SIG-M5 (cell line): ENCODE results near the gene RTEL1.
"Not testable (repeated sequence)": the region's sequence is repeated elsewhere in the genome, so short reads cannot be mapped to it uniquely, and the experiment has no call there.

Experiments used
- DNase-seq: peaks from one replicate; lab custom pipeline; 2025; lab: John Stamatoyannopoulos, UW

RTEL1 gene

DNA sequence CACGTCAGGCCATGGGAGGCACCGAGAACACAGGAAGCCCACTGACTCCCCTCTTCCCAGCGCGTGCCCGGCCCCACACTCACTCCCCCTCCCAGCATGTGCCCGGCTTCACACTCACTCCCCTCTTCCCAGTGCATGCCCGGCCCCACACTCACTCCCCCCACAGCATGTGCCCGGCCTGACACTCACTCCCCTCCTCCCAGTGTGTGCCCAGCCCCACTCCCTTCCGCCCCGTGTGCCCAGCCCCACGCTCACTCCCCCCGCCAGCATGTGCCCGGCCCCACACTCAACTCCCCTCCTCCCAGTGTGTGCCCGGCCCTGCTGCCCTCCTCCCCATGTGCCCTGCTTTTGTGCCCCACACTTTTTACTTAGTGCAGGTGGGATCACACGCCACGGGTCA is 9.7 kb downstream of the RTEL1 start:
- no peak for DNase-seq

DNA sequence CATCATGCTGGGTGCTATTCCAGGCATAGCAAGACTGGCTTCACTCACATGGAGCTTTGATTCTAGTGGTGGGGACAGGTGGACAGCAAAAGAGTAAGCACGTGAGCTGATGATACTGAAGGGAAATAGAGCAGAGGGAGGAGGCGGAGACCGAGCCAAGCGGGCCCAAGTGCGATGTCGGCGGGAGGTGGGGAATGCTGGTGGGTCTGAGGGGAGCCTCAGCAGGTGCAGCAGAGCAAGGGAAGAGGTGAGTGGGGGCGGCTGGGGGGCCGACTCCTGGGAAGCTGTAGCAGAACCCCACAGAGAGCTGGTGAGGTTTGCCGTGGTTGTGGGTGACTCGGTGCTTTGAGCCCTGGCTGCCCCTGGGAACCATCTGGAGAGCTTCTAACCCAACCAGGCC is 10.2 kb downstream of the RTEL1 start:
- DNase-seq, result no peak

DNA sequence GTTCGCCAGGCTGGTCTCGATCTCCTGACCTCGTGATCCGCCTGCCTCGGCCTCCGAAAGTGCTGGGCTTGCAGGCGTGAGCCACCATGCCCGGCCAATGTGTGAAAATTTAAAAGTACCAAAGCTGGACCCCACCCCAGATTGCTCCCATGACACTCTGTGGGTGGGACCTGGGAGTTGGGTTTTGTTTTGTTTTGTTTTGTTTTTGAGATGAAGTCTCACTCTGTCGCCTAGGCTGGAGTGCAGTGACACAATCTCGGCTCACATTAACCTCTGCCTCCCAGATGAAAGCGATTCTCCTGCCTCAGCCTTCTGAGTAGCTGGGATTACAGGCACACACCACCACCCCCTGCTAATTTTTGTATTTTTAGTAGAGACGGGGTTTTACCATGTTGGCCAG is 13.6 kb downstream of the RTEL1 start:
- DNase-seq, result not testable (repeated sequence)

DNA sequence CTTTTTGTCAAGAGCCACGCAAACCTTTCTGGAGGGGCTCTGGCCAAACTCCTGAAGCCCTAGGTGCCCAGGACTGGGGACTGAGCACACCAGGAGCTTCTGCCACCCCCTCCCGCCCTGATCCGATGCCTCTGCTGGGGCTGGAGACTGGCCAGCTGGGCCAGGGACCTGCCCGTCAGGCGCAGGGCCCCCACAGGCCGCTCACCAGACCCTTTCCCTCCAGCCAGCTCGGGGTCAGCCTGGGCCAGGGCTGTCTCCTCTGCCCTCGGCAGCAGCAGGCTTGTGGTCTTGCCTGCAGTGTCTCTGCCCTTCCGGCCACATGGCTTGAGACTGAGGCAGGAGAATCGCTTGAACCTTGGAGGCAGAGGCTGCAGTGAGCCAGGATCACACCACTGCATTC is 14.6 kb downstream of the RTEL1 start:
- DNase-seq, result no peak

GRCh38 chr20:63673951-63674350 is 15.8 kb downstream of the RTEL1 start:
- no peak for DNase-seq

DNA sequence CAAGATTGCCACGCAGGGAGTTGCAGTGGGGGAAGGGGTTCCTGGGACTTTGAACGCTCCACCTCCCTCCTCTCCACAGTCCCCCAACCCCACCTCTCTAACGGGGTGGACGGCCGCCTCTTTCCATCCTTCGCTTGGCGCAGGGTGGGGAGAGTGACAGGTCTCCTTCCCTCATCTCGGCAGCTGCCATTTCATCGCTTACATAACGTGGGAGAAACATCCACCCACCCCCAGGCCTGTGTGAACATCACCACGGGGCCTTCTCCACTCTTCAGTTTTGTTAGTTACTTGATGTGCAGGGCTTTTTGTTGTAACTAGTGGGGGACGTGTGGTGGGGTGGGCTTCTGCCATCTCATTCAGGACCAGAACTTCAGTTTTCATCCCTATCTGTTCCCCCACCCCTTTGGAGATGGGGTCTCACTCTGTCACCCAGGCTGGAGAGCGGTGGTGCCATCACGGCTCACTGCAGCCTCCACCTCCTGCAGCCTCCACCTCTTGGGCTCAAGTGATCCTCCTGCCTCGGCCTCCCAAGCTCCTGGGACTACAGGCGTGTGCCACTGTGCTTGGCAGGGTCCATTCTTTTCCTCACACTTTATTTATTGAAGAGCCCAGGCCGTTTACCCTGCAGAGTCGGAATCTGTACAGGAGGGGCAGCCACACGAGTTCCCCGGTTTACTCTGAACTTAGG is 17.7 kb downstream of the RTEL1 start:
- no peak for DNase-seq

GRCh38 chr20:63678071-63678470 is 20.0 kb downstream of the RTEL1 start:
- DNase-seq, result no peak

DNA sequence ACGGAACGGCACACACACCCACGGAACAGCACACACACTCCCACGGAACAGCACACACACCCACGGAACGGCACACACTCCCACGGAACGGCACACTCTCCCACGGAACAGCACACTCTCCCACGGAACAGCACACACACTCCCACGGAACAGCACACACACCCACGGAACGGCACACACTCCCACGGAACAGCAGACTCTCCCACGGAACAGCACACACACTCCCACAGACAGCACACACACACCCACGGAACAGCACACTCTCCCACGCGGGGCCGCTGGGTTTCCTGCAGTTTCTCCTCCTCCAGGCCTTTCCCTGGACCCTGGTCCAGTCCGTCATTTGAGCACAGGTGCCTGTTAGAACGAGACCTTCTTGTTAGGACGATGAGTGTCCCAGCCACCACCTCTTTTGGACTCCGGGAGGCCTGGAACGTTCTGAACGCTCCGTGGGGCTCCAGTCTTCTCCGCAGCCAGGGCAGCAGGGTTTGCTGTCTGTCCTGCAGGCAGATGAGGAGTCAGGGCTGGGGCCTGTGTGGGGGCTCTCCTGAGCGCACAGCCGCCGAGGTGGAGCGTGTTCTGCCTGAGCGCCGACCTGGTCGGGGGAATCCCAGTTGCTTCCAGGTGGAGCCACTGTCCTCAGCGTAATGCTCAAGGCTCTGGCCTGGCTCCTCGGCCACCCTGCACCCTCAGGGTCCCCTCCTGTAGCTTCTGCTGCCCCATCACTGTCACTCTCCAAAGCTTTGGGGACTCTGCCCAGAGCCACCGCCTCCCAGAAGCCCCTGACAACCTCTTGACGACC is 20.8 kb downstream of the RTEL1 start:
- no peak for DNase-seq

- no peak for DNase-seq
Observed at GRCh38 chr20:63679799-63680305, 21.7 kb downstream of the RTEL1 start.

DNA sequence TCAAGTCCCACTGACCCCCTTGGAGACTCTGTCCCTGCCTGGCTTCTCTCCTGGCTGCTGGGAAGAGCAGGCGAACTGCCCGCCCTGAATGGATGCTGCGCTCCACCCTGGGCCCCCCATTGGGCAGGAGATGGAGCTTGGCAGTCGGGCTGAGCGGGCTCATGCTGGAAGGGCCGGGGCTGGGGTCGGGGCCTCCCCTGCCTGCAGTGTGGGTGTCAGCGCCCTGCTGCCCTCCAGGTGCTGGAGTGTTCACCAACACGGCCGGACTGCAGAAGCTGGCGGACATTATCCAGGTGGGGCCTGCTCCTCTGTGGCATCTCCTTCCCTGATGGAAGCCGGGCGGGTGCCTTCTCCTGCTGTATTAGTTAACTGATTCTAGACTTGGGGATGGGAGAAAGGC is 22.3 kb downstream of the RTEL1 start:
- DNase-seq, result no peak

- DNase-seq, result no peak
Observed at GRCh38 chr20:63680857-63681608, 22.9 kb downstream of the RTEL1 start.

DNA sequence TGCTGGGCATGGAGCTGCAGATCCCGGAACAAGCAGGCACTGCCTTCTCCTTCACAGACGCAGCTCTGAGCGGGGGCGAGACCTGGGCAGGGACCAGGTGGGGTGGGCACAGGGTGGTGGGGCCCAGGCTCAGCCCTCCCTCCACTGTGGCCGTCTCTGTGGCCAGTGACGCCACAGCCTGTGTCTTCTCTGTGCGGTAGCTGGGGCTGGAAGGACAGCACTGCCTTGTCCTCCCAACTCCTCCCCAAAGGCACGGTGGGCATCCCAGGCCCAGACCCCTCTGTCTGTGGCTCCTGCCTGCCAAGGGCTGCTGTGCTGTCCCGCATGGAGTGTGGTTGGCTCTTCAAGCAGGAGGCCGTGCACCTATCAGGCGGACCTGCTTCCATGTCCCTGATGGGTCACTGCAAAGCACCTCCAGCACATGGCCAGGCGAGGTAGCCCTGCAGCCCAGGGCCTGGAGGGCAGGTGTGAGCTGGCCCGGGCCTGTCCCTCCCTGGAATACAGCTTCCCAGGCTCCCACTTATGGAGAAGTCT is 23.6 kb downstream of the RTEL1 start:
- no peak for DNase-seq

GRCh38 chr20:63682384-63683139 is 24.4 kb downstream of the RTEL1 start:
- no peak for DNase-seq

DNA sequence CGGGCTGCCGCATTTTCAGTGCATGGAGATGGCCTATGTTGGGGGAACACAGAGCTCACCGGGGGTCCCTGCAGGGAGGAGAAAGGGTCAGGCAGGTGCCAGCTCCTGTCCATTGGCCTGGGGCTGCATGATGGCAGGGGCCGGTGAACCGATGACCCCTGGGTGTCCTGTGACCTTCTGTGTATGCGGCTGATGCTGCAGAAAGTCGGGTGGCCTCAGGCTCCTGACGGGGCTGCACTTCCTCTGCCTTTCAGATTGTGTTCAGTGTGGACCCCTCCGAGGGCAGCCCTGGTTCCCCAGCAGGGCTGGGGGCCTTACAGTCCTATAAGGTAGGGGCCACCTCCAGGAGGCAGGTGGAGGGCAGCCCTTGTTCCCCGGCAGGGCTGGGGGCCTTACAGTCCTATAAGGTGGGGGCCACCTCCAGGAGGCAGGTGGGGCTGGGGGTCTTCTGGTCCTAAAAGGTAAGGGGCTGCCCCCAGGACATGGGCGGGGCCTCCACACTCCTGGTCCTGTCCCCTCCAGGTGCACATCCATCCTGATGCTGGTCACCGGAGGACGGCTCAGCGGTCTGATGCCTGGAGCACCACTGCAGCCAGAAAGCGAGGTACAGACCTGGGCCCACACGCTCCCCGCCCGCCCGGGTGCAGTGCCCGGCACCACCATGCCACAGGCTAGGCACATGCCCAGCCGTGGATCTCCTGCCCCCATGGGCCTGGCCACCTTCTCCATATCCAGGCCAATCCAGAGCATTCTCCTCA is 27.3 kb downstream of the RTEL1 start:
- no peak for DNase-seq

- no peak for DNase-seq
Observed at GRCh38 chr20:63686094-63686491, 28.0 kb downstream of the RTEL1 start.

- no peak for DNase-seq
Observed at GRCh38 chr20:63686492-63687321, 28.6 kb downstream of the RTEL1 start.

GRCh38 chr20:63687419-63688178 is 29.5 kb downstream of the RTEL1 start:
- DNase-seq, result no peak

DNA sequence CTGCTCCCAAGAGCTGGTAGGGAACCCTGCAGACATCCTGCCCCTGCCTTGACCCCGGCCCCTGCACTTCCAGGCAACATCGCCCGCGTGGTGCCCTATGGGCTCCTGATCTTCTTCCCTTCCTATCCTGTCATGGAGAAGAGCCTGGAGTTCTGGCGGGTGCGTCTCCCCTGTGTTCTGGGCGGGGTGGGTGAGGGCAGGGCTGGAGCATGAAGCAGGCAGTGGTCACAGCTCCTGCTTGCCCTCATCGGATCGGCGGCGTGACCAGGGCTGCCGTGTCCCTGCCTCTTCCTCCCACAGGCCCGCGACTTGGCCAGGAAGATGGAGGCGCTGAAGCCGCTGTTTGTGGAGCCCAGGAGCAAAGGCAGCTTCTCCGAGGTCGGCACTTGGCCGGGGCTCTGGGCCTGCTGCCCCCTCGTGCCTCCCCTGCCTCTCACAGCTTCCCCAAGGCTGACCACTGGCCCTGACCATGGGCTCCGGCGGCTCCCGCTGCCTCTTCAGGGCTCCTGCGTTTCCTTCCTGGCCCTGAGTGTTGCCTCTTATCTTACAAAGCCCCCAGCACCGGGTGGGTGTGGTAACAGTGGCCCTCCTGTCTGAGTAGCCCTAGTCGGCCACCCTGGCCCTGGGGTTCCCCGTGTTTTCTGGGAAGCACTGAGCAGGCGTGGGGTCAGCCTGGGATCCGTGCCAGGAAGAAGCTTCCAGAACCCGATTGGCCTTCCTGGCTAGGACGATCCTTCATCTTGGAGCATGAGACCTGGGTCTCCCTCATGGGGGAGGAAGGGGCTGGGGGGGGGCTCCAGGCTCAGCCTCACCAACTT is 30.3 kb downstream of the RTEL1 start:
- DNase-seq, result no peak
